ENCODE measurements around the gene TH.
"Not testable (repeated sequence)": the region's sequence is repeated elsewhere in the genome, so short reads cannot be mapped to it uniquely, and the experiment has no call there.

GRCh38 chr11:2124736-2125484, 46.7 kb downstream of the TH start:
- not testable (repeated sequence) for TF ChIP-seq CTCF (IDR thresholded peaks at IDR 0.05; ENCODE audit: low read depth, low read length); POLR2A (IDR thresholded peaks at IDR 0.05; ENCODE audit: extremely low read depth, insufficient read length); MAX (IDR thresholded peaks at IDR 0.05; ENCODE audit: low read depth, low read length)

All from NB4 (cell line).